Endothelial cell of umbilical vein (primary cell): ENCODE data around the gene RBM33. TPM values are rescaled to one million over a fixed set of nuclear protein-coding genes. Genes with fewer than 3 reads are reported as not detected.
"Not testable (repeated sequence)": the region's sequence is repeated elsewhere in the genome, so short reads cannot be mapped to it uniquely, and the experiment has no call there.

Experiments used
- BruUV-seq: library from RNA; stranded (reverse); fragments of 400-500 nt; replicated peaks from 2 replicates; lab custom pipeline; 2021; lab: Mats Ljungman, UMichigan
- CTCF ChIA-PET: fragments of 300-600, 350-600 bp; sonication (Branson Sonifier 250); formaldehyde crosslinking; loops from one replicate; lab custom pipeline; 2021; ENCODE audit warnings: antibody characterized with exemption, inconsistent platforms; lab: Charles Lee
- POLR2A ChIA-PET: fragments of 300-600, 350-600 bp; sonication (Branson Sonifier 250); formaldehyde crosslinking; loops from one replicate; lab custom pipeline; 2021; ENCODE audit warnings: antibody characterized with exemption, inconsistent platforms; lab: Charles Lee
- DNase-seq: peaks from one replicate; pipeline ENCODE4 v3.0.0-alpha.2; 2011; ENCODE audit warnings: low read depth, low spot score
- FAIRE-seq: peaks from 2 replicates; lab custom pipeline; 2011; peaks lifted over from hg19 to GRCh38; lab: Jason Lieb, UNC
- H2AFZ ChIP-seq: 2 replicates; pipeline ENCODE4 v1.6.0; 2012; ENCODE audit warnings: low read depth, low read length, control low read depth, inconsistent platforms
- H3K27ac ChIP-seq: 2 replicates; pipeline ENCODE4 v1.5.1; 2011; ENCODE audit warnings: low read depth, mild to moderate bottlenecking, control low read depth, low read length, moderate library complexity; ENCODE audit not compliant: insufficient read depth
- H3K27me3 ChIP-seq, 2 experiments: 2 replicates each; pipeline versions ENCODE4 v1.6.0 to v1.6.1; 2011; ENCODE audit warnings: low read length in 2 of 2, mixed read lengths in 1 of 2; ENCODE audit not compliant: control insufficient read depth in 2 of 2, insufficient read depth in 2 of 2
- H3K36me3 ChIP-seq, 2 experiments: 2 replicates in 1 of 2; 3 replicates in 1 of 2; pipeline ENCODE4 v1.5.1; 2011; ENCODE audit warnings: low read length in 2 of 2, mild to moderate bottlenecking in 1 of 2, moderate library complexity in 1 of 2; ENCODE audit not compliant: control insufficient read depth in 2 of 2, insufficient read depth in 2 of 2; ENCODE audit errors: extremely low read depth in 1 of 2
- H3K4me1 ChIP-seq: 3 replicates; pipeline ENCODE4 v1.5.1; 2011; ENCODE audit warnings: mild to moderate bottlenecking, low read length; ENCODE audit not compliant: control insufficient read depth, insufficient read depth; ENCODE audit errors: extremely low read depth
- H3K4me2 ChIP-seq: 2 replicates; pipeline ENCODE4 v1.6.1; 2011; ENCODE audit warnings: low read length, control low read depth, mixed read lengths; ENCODE audit not compliant: insufficient read depth
- H3K4me3 ChIP-seq, 3 experiments: fragments of 200-600 bp in 1 of 3; sonication (generic), shearing (Covaris generic) in 1 of 3; replicated peaks in 1 of 3; 2 replicates each; pipeline ENCODE4 v1.5.1; 2011 to 2016; ENCODE audit warnings: control low read depth in 3 of 3, low read length in 3 of 3, mild to moderate bottlenecking in 2 of 3, inconsistent platforms in 1 of 3, low read depth in 1 of 3, moderate library complexity in 1 of 3; ENCODE audit not compliant: insufficient read depth in 1 of 3
- H3K79me2 ChIP-seq: 2 replicates; pipeline ENCODE4 v1.6.0; 2012; ENCODE audit warnings: low read length, inconsistent platforms; ENCODE audit not compliant: control insufficient read depth, insufficient read depth
- H3K9ac ChIP-seq: replicated peaks from 2 replicates; pipeline ENCODE3; 2011; ENCODE audit warnings: low read length, control low read depth; ENCODE audit not compliant: insufficient read depth; ENCODE audit errors: extremely low read depth
- H3K9me1 ChIP-seq: replicated peaks from 3 replicates; pipeline ENCODE4 v1.6.0; 2011; ENCODE audit warnings: mild to moderate bottlenecking, low read length; ENCODE audit not compliant: control insufficient read depth, insufficient read depth; ENCODE audit errors: extremely low read depth
- H3K9me3 ChIP-seq: replicated peaks from 2 replicates; pipeline ENCODE4 v1.5.1; 2012; ENCODE audit warnings: low read length, inconsistent platforms; ENCODE audit not compliant: control insufficient read depth, insufficient read depth
- H4K20me1 ChIP-seq: replicated peaks from 2 replicates; pipeline ENCODE3; 2011; ENCODE audit warnings: mild to moderate bottlenecking, low read length; ENCODE audit not compliant: control insufficient read depth, insufficient read depth; ENCODE audit errors: extremely low read depth
- EZH2 ChIP-seq: IDR thresholded peaks from 2 replicates; pipeline ENCODE4 v1.6.1; 2012; ENCODE audit warnings: borderline replicate concordance, low read depth, mild to moderate bottlenecking, moderate library complexity, low read length, inconsistent platforms; ENCODE audit not compliant: severe bottlenecking
- FOS ChIP-seq: IDR thresholded peaks from 2 replicates; pipeline ENCODE4 v1.6.1; 2011; ENCODE audit warnings: mild to moderate bottlenecking, low read length, moderate library complexity, borderline replicate concordance; ENCODE audit not compliant: insufficient read depth
- GATA2 ChIP-seq: IDR thresholded peaks from 2 replicates; pipeline ENCODE4 v1.7.0; 2011; ENCODE audit warnings: low read depth, mild to moderate bottlenecking, moderate library complexity, mixed read lengths, low read length; ENCODE audit not compliant: insufficient read length, insufficient read depth
- JUN ChIP-seq: IDR thresholded peaks from 2 replicates; pipeline ENCODE4 v1.6.1; 2011; ENCODE audit warnings: borderline replicate concordance, low read depth; ENCODE audit not compliant: insufficient read length, insufficient read depth
- MYC ChIP-seq: IDR thresholded peaks from one replicate; pipeline ENCODE4 v1.6.1; 2011; ENCODE audit warnings: mild to moderate bottlenecking, low read depth, low read length
- POLR2A ChIP-seq: IDR thresholded peaks from 2 replicates; pipeline ENCODE4 v1.6.1; 2012; ENCODE audit warnings: low read depth, mild to moderate bottlenecking, control low read depth, low read length
- POLR2AphosphoS5 ChIP-seq: IDR thresholded peaks from 2 replicates; pipeline ENCODE4 v1.6.1; 2012; ENCODE audit warnings: low read depth, mild to moderate bottlenecking, control low read depth, low read length, moderate library complexity; ENCODE audit not compliant: insufficient read depth
- dilution Hi-C: fragments of 300-500 bp; cut with MboI; formaldehyde crosslinking; loops from one replicate; pipeline ENCODE4 v1.15.0; 2019; ENCODE audit warnings: low sequenced_read_pairs; ENCODE audit not compliant: extremely low pct_ligation_motif_present
- intact Hi-C: fragments of 100-400 bp; cut with micrococcal nuclease; formaldehyde crosslinking; loops from one replicate; pipeline ENCODE4 v1.10.0; 2022
- polyA plus RNA-seq, 4 experiments: library from polyadenylated mRNA; depleted of rRNA in 3 of 4; stranded (reverse) in 3 of 4; unstranded in 1 of 4; fragments of >200 nt; gene quantifications; 2 replicates each; pipeline versions ENCODE4 v1.2.1 to v1.2.3, GENCODE V29; 2011 to 2012; ENCODE audit warnings: missing spikeins in 1 of 4
- total RNA-seq: library from RNA; stranded (reverse); gene quantifications from 2 replicates; pipeline ENCODE4 v1.2.3, GENCODE V29; 2021
- TF ChIP-seq, protein P1 (sequence below), 2 donors: IDR thresholded peaks; 1 replicate in 1 of 2; 2 replicates in 1 of 2; pipeline ENCODE4 v1.5.1; 2011; ENCODE audit warnings: low read length in 2 of 2, mild to moderate bottlenecking in 2 of 2, moderate library complexity in 2 of 2, control low read depth in 1 of 2, inconsistent platforms in 1 of 2, low read depth in 1 of 2; ENCODE audit not compliant: insufficient read depth in 1 of 2; ENCODE audit errors: extremely low read depth in 1 of 2
- TF ChIP-seq, protein P2 (sequence below): IDR thresholded peaks from 2 replicates; pipeline ENCODE4 v1.6.1; 2011; ENCODE audit not compliant: insufficient read depth, insufficient read length

The RBM33 gene
- total and polyA plus RNA-seq, 2 donors (not counting 3 experiments of a cell fraction or from before 2014, with no cell fraction given): 16.2 to 68.2 TPM

DNA sequence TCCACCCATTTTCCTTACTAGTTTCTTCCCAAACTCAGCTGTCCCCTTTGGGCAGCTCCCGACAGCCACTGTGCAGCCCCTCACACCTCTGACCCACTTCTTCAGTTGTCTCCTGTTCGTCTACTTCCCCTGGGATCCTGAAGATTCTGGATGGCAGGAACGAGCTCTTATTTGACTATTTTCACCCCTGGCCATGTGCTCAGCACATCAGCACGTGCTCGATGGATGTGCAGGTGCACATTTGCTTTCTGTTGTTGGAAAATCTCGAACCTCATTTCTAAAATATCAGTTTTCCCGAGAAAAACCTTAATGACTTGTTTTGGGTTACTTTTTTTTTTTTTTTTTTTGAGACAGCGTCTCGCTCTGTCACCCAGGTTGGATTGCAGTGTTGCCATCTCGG lies 31.8 kb upstream of the RBM33 start:
- Histone ChIP-seq H2AFZ (no peak overlapping the region), H3K4me3 (no peak overlapping the region), H3K9me1 (no peaks in the 10 kb centered on the region), H3K79me2 (no peaks in the 10 kb centered on the region), H4K20me1 (no peaks in the 10 kb centered on the region), H3K36me3 (no peaks in the 10 kb centered on the region), H3K4me1 (no peaks in the 10 kb centered on the region), H3K9me3 (no peaks in the 10 kb centered on the region), H3K27ac (no peak overlapping the region), H3K9ac (no peak overlapping the region), H3K27me3 (no peaks in the 10 kb centered on the region), H3K4me2 (no peak overlapping the region)
- intact Hi-C loops: no loop called here
- POLR2A ChIA-PET: interaction anchor here (0.7 kb wide), 1 partner anchor 10 kb away, joined by 4 read pairs; no protein-coding TSS in a partner anchor
- dilution Hi-C loops: no loop called here
- DNase-seq (no peak), FAIRE-seq (no peak)
- no TSS peak for BruUV-seq
- TF ChIP-seq JUN: no peak
- TF ChIP-seq GATA2: no peak
- TF ChIP-seq MYC: no peak
- no peak for TF ChIP-seq FOS
- TF ChIP-seq, protein P1, sequence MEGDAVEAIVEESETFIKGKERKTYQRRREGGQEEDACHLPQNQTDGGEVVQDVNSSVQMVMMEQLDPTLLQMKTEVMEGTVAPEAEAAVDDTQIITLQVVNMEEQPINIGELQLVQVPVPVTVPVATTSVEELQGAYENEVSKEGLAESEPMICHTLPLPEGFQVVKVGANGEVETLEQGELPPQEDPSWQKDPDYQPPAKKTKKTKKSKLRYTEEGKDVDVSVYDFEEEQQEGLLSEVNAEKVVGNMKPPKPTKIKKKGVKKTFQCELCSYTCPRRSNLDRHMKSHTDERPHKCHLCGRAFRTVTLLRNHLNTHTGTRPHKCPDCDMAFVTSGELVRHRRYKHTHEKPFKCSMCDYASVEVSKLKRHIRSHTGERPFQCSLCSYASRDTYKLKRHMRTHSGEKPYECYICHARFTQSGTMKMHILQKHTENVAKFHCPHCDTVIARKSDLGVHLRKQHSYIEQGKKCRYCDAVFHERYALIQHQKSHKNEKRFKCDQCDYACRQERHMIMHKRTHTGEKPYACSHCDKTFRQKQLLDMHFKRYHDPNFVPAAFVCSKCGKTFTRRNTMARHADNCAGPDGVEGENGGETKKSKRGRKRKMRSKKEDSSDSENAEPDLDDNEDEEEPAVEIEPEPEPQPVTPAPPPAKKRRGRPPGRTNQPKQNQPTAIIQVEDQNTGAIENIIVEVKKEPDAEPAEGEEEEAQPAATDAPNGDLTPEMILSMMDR (IDR thresholded peaks at IDR 0.05; ENCODE audit: extremely low read depth in 1 of 2, insufficient read depth in 1 of 2, low read depth in 1 of 2, low read length in 2 of 2): no peak
- no peak for TF ChIP-seq POLR2AphosphoS5
- TF ChIP-seq EZH2: no peak
- TF ChIP-seq, protein P2, sequence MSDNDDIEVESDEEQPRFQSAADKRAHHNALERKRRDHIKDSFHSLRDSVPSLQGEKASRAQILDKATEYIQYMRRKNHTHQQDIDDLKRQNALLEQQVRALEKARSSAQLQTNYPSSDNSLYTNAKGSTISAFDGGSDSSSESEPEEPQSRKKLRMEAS: no peak
- no peak for TF ChIP-seq POLR2A
- CTCF ChIA-PET: interaction anchor here (0.7 to 4.1 kb wide), 3 partner anchors 14 to 786 kb away, joined by 3 to 44 read pairs (median 4); no protein-coding TSS in a partner anchor

DNA sequence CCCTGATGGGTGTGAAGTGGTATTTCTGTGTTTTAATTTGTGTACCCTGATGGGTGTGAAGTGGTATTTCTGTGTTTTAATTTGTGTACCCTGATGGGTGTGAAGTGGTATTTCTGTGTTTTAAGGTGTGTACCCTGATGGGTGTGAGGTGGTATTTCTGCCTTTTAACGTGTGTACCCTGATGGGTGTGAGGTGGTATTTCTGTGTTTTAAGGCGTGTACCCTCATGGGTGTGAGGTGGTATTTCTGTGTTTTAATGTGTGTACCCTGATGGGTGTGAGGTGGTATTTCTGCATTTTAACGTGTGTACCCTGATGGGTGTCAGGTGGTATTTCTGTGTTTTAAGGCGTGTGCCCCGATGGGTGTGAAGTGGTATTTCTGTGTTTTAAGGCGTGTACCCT lies 29.4 kb upstream of the RBM33 start:
- intact Hi-C loops, H3K4me2 ChIP-seq, H3K4me3 ChIP-seq, DNase-seq, H3K36me3 ChIP-seq, H3K9me1 ChIP-seq, H3K27me3 ChIP-seq, H3K79me2 ChIP-seq, H4K20me1 ChIP-seq, H3K27ac ChIP-seq, dilution Hi-C loops, H3K4me1 ChIP-seq, POLR2A ChIA-PET, FAIRE-seq, H2AFZ ChIP-seq, H3K9ac ChIP-seq, CTCF ChIA-PET, BruUV-seq, H3K9me3 ChIP-seq: not testable (repeated sequence)
